Astrocyte (in vitro differentiated cells and primary cell): ENCODE data around the gene ENTHD1.

Experiments
- CTCF ChIP-seq: IDR thresholded peaks from 2 replicates; pipeline ENCODE4 v1.5.1; 2011; ENCODE audit warnings: low read depth, mild to moderate bottlenecking, inconsistent platforms, low read length, moderate library complexity; ENCODE audit not compliant: insufficient read depth
- EZH2 ChIP-seq: IDR thresholded peaks from 2 replicates; pipeline ENCODE4 v1.6.1; 2012; ENCODE audit warnings: mild to moderate bottlenecking, low read length, inconsistent platforms; ENCODE audit not compliant: insufficient read depth

- TF ChIP-seq CTCF (no peak), EZH2 (no peak)
These were observed 127.9 kb downstream of the ENTHD1 start for GRCh38 chr22:39765661-39766060.
